HepG2 (cell line): ENCODE data around the gene FGD3. TPM values are rescaled to one million over a fixed set of nuclear protein-coding genes. Genes with fewer than 3 reads are reported as not detected.

ENCODE experiments used
- ATAC-seq: fragments of 200-7000 bp; cut with Tn5 transposase; 3 replicates; pipeline ENCODE4 v1.9.1; 2020; ENCODE audit warnings: mild to moderate bottlenecking, moderate library complexity
- BruUV-seq: library from RNA; stranded (reverse); fragments of 400-500 nt; replicated peaks from 2 replicates; lab custom pipeline; 2021; lab: Mats Ljungman, UMichigan
- CTCF ChIA-PET: fragments of 300-600 bp; formaldehyde crosslinking; extraction: SDS; loops from one replicate; lab custom pipeline; 2021; ENCODE audit warnings: low total read pairs, inconsistent platforms, low intra/inter-chr PET ratio; lab: Yijun Ruan, JAX
- POLR2A ChIA-PET: fragments of 350-600 bp; sonication (Branson Sonifier 250); formaldehyde crosslinking; loops from one replicate; lab custom pipeline; 2020; ENCODE audit warnings: antibody characterized with exemption, inconsistent platforms; lab: Yijun Ruan, JAX
- DNase-seq: peaks from one replicate; pipeline ENCODE4 v3.0.0-alpha.2; 2015; ENCODE audit warnings: low spot score
- FAIRE-seq: peaks from 3 replicates; lab custom pipeline; 2011; peaks lifted over from hg19 to GRCh38; lab: Jason Lieb, UNC
- H2AFZ ChIP-seq: one replicate; pipeline ENCODE4 v1.6.1; 2011; ENCODE audit warnings: low read length, inconsistent platforms
- H3K27ac ChIP-seq: fragments of 300-600 bp; 3 replicates; pipeline ENCODE4 v1.8.0; 2011; ENCODE audit warnings: mixed run types, mild to moderate bottlenecking, mixed read lengths, low read length, inconsistent platforms; ENCODE audit not compliant: insufficient read depth; ENCODE audit errors: extremely low read length
- H3K27me3 ChIP-seq, 2 experiments: fragments of 200-600 bp in 1 of 2; 2 replicates in 1 of 2; 3 replicates in 1 of 2; pipeline versions ENCODE4 v1.6.0 to v1.8.0; 2011; ENCODE audit warnings: low read length in 2 of 2, mild to moderate bottlenecking in 2 of 2, moderate library complexity in 2 of 2, inconsistent platforms in 1 of 2; ENCODE audit not compliant: insufficient read depth in 2 of 2, control insufficient read depth in 1 of 2
- H3K36me3 ChIP-seq, 2 experiments: fragments of 200-600 bp in 1 of 2; replicated peaks in 1 of 2; 2 replicates in 1 of 2; 3 replicates in 1 of 2; pipeline versions ENCODE4 v1.5.1 to v1.8.0; 2011; ENCODE audit warnings: low read length in 2 of 2, inconsistent platforms in 1 of 2; ENCODE audit not compliant: insufficient read depth in 2 of 2, control insufficient read depth in 1 of 2
- H3K4me1 ChIP-seq: 2 replicates; pipeline ENCODE4 v1.5.1; 2012; ENCODE audit warnings: low read length, inconsistent platforms; ENCODE audit not compliant: insufficient read depth
- H3K4me2 ChIP-seq: 2 replicates; pipeline ENCODE4 v1.6.0; 2011; ENCODE audit warnings: low read depth, low read length, inconsistent platforms
- H3K4me3 ChIP-seq, 3 experiments: fragments of 200-600 bp in 1 of 3; sonication (generic), shearing (Covaris generic) in 1 of 3; replicated peaks in 1 of 3; 2 replicates each; pipeline ENCODE4 v1.5.1; 2011 to 2016; ENCODE audit warnings: low read length in 3 of 3, inconsistent platforms in 2 of 3, low read depth in 2 of 3, mild to moderate bottlenecking in 2 of 3, control low read depth in 1 of 3, mixed read lengths in 1 of 3; ENCODE audit not compliant: insufficient read depth in 1 of 3
- H3K79me2 ChIP-seq: one replicate; pipeline ENCODE4 v1.6.1; 2011; ENCODE audit warnings: low read length, inconsistent platforms; ENCODE audit not compliant: insufficient read depth
- H3K9ac ChIP-seq: 2 replicates; pipeline ENCODE4 v1.6.0; 2011; ENCODE audit warnings: mild to moderate bottlenecking, low read depth, low read length, inconsistent platforms; ENCODE audit not compliant: insufficient read depth
- H3K9me3 ChIP-seq: 2 replicates; pipeline ENCODE4 v1.5.1; 2012; ENCODE audit warnings: mild to moderate bottlenecking, low read length
- H4K20me1 ChIP-seq: 2 replicates; pipeline ENCODE4 v1.6.0; 2011; ENCODE audit warnings: inconsistent platforms, mild to moderate bottlenecking, low read length, moderate library complexity; ENCODE audit not compliant: insufficient read depth
- CBX1 ChIP-seq: IDR thresholded peaks from one replicate; pipeline ENCODE4 v1.6.1; 2016; ENCODE audit warnings: antibody characterized with exemption, low read depth
- EHMT2 ChIP-seq: fragments of 200-600 bp; sonication (generic); IDR thresholded peaks from 2 replicates; pipeline ENCODE4 v1.7.0; 2017; ENCODE audit warnings: antibody characterized with exemption, low read depth, low read length, borderline replicate concordance
- HES4 ChIP-seq: sonication (generic); formaldehyde crosslinking; IDR thresholded peaks from 2 replicates; pipeline ENCODE4 v1.9.0; 2021; ENCODE audit warnings: mild to moderate bottlenecking, missing genetic modification reagents, borderline replicate concordance
- HNF1B ChIP-seq: sonication (generic); formaldehyde crosslinking; IDR thresholded peaks from 2 replicates; pipeline ENCODE4 v1.5.1; 2020; ENCODE audit warnings: mild to moderate bottlenecking, moderate library complexity, missing genetic modification reagents
- HOXA5 ChIP-seq: sonication (generic); formaldehyde crosslinking; IDR thresholded peaks from 2 replicates; pipeline ENCODE4 v1.4.0; 2020; ENCODE audit warnings: missing genetic modification reagents
- JUNB ChIP-seq: sonication (generic); formaldehyde crosslinking; IDR thresholded peaks from 2 replicates; pipeline ENCODE4 v1.8.0; 2022; ENCODE audit warnings: missing genetic modification reagents, mild to moderate bottlenecking, borderline replicate concordance
- LBX2 ChIP-seq: sonication (generic); formaldehyde crosslinking; IDR thresholded peaks from 2 replicates; pipeline ENCODE4 v1.5.0; 2020; ENCODE audit warnings: missing genetic modification reagents, mild to moderate bottlenecking, borderline replicate concordance
- ZBTB46 ChIP-seq: sonication (generic); formaldehyde crosslinking; IDR thresholded peaks from 2 replicates; pipeline ENCODE4 v1.4.0; 2020; ENCODE audit warnings: mild to moderate bottlenecking, missing genetic modification reagents, borderline replicate concordance
- ZEB1 ChIP-seq: IDR thresholded peaks from 2 replicates; pipeline ENCODE4 v1.6.1; 2012; ENCODE audit warnings: mild to moderate bottlenecking, low read depth, inconsistent platforms; ENCODE audit not compliant: insufficient replicate concordance
- ZFP36 ChIP-seq: fragments of 150-350 bp; IDR thresholded peaks from 2 replicates; pipeline ENCODE4 v1.6.1; 2018; ENCODE audit warnings: borderline replicate concordance, low read length, low read depth; ENCODE audit not compliant: partially characterized antibody
- ZHX1 ChIP-seq: sonication (generic); formaldehyde crosslinking; IDR thresholded peaks from 2 replicates; pipeline ENCODE4 v1.8.1; 2022; ENCODE audit warnings: low read depth, mild to moderate bottlenecking, missing genetic modification reagents
- ZNF451 ChIP-seq: sonication (generic); formaldehyde crosslinking; IDR thresholded peaks from 2 replicates; pipeline ENCODE4 v1.5.0; 2020; ENCODE audit warnings: mild to moderate bottlenecking, missing genetic modification reagents
- ZNF709 ChIP-seq: sonication (generic); formaldehyde crosslinking; IDR thresholded peaks from 2 replicates; pipeline ENCODE4 v1.5.0; 2020; ENCODE audit warnings: mild to moderate bottlenecking, missing genetic modification reagents
- ZNF775 ChIP-seq: sonication (generic); formaldehyde crosslinking; IDR thresholded peaks from 2 replicates; pipeline ENCODE4 v1.4.0; 2020; ENCODE audit warnings: missing genetic modification reagents, mild to moderate bottlenecking, moderate library complexity, borderline replicate concordance
- ZNF800 ChIP-seq: sonication (generic); formaldehyde crosslinking; IDR thresholded peaks from 2 replicates; pipeline ENCODE4 v1.4.0; 2020; ENCODE audit warnings: missing genetic modification reagents
- WGBS: methylation state at CpG from one replicate; pipeline ENCODE4 v1.1.6; 2017; ENCODE audit warnings: low lambda C conversion rate; 5-methylcytosine and 5-hydroxymethylcytosine counted together
- in situ Hi-C: cut with HindIII; loops from 2 replicates; pipeline ENCODE4 v1.10.0; 2017; ENCODE audit warnings: low pct_unique_long_range_greater_than_20kb; ENCODE audit not compliant: extremely low pct_ligation_motif_present
- intact Hi-C: fragments of 100-400 bp; cut with micrococcal nuclease; formaldehyde crosslinking; loops from one replicate; pipeline ENCODE4 v1.10.0; 2022; ENCODE audit not compliant: unreplicated experiment
- polyA plus RNA-seq, 8 experiments: library from polyadenylated mRNA; depleted of rRNA in 3 of 8; stranded (reverse) in 7 of 8; unstranded in 1 of 8; fragments of >200 nt; fragmentation: Illumina TruSeq in 4 of 8; extraction: Trizol in 4 of 8; gene quantifications; 2 replicates each; pipeline versions ENCODE4 v1.2.1 to v1.2.3, GENCODE V29; 2011 to 2016; ENCODE audit warnings: low read depth in 4 of 8, missing spikeins in 1 of 8, mixed read lengths in 1 of 8; ENCODE audit not compliant: insufficient read depth in 1 of 8
- total RNA-seq, 5 experiments: library from RNA; depleted of rRNA; stranded (reverse); fragments of >200 nt; fragmentation: Illumina TruSeq; extraction: Trizol; gene quantifications; 2 replicates each; pipeline ENCODE4 v1.2.3, GENCODE V29; 2016; ENCODE audit warnings: low read depth in 1 of 5

FGD3 gene
- total and polyA plus RNA-seq, 2 of the 13 experiments (the other 11 are each of a cell fraction or from before 2014, with no cell fraction given), result 0.53 to 1.1 TPM

- CTCF ChIA-PET, result no interaction called here
- ATAC-seq (no peak), DNase-seq (no peak), FAIRE-seq (no peak)
- Histone ChIP-seq H2AFZ (no peak overlapping the region), H3K4me1 (peaks cover 8% of the 10 kb centered on the region), H3K79me2 (no peaks in the 10 kb centered on the region), H3K4me2 (no peak overlapping the region), H3K9ac (no peak overlapping the region), H3K36me3 (no peaks in the 10 kb centered on the region), H3K27me3 (no peaks in the 10 kb centered on the region), H4K20me1 (no peaks in the 10 kb centered on the region), H3K9me3 (no peaks in the 10 kb centered on the region), H3K4me3 (no peak overlapping the region), H3K27ac (no peak overlapping the region)
- intact Hi-C loops, result no loop called here
- in situ Hi-C loops, result no loop called here
- WGBS, result 72% methylated on average over 10 of the region's 10 CpGs
- POLR2A ChIA-PET, result no interaction called here
- BruUV-seq, result no TSS peak
- TF ChIP-seq ZHX1, result no peak
- TF ChIP-seq HNF1B, result no peak
- no peak for TF ChIP-seq ZNF709 (CRISPR knock-in tag)
- no peak for TF ChIP-seq ZNF451 (CRISPR knock-in tag)
- no peak for TF ChIP-seq ZFP36
- no peak for TF ChIP-seq HOXA5
- TF ChIP-seq ZEB1, result no peak
- TF ChIP-seq ZNF800 (CRISPR knock-in tag), result no peak
- no peak for TF ChIP-seq HES4 (CRISPR knock-in tag)
- TF ChIP-seq LBX2, result no peak
- TF ChIP-seq ZNF775, result no peak
- no peak for TF ChIP-seq CBX1
- TF ChIP-seq EHMT2, result no peak
- no peak for TF ChIP-seq ZBTB46 (CRISPR knock-in tag)
- no peak for TF ChIP-seq JUNB (CRISPR knock-in tag)
Observed at GRCh38 chr9:93027750-93028149, 80.4 kb downstream of the FGD3 start.
